Activated T-cell treated with anti-CD3 and anti-CD28 coated beads, Interleukin-2, amount 50 U/mL, for 72 hours (primary cell): Measurements from ENCODE around the gene ZBTB42. TPM values are rescaled to one million over a fixed set of nuclear protein-coding genes. Genes with fewer than 3 reads are reported as not detected.
A peak's percentile ranks its signal among the peaks of the same experiment; 100 is the strongest.
"Not testable (repeated sequence)": the region's sequence is repeated elsewhere in the genome, so short reads cannot be mapped to it uniquely, and the experiment has no call there.

ENCODE experiments used
- ATAC-seq, 2 donors: fragments of 150-1000 bp; cut with Tn5 transposase; replicated peaks in 1 of 2; 2 replicates each; pipeline ENCODE4 v1.10.0; 2021; ENCODE audit warnings: moderate library complexity in 2 of 2, mild to moderate bottlenecking in 1 of 2
- DNase-seq, 2 donors: peaks; one replicate each; pipeline ENCODE4 v3.0.0; 2021 to 2022; ENCODE audit warnings: mixed read lengths in 1 of 2
- H3K27ac Mint-ChIP-seq: one replicate; pipeline ENCODE4 v1.8.0; 2022; ENCODE audit warnings: mild to moderate bottlenecking, moderate library complexity, mixed read lengths
- H3K27me3 Mint-ChIP-seq: one replicate; pipeline ENCODE4 v1.8.0; 2022; ENCODE audit warnings: low read depth, mixed read lengths
- H3K36me3 Mint-ChIP-seq, 2 donors: one replicate each; pipeline ENCODE4 v1.8.0; 2022; ENCODE audit warnings: mixed read lengths in 2 of 2, mild to moderate bottlenecking in 1 of 2; ENCODE audit not compliant: insufficient read depth in 2 of 2
- H3K4me1 Mint-ChIP-seq: one replicate; pipeline ENCODE4 v1.8.0; 2022; ENCODE audit warnings: low read depth, mixed read lengths
- H3K4me3 Mint-ChIP-seq, 2 donors: one replicate each; pipeline ENCODE4 v1.8.0; 2022; ENCODE audit warnings: mild to moderate bottlenecking in 2 of 2, mixed read lengths in 2 of 2, moderate library complexity in 2 of 2
- H3K9me3 Mint-ChIP-seq, 2 donors: one replicate each; pipeline ENCODE4 v1.8.0; 2022; ENCODE audit warnings: mixed read lengths in 2 of 2
- total RNA-seq, 2 donors: library from RNA; stranded (reverse); gene quantifications; one replicate each; pipeline ENCODE4 v1.2.3, GENCODE V29; 2022

The ZBTB42 gene
- total RNA-seq, 2 donors from 2014 or later = 2.5 to 3.0 TPM

DNA sequence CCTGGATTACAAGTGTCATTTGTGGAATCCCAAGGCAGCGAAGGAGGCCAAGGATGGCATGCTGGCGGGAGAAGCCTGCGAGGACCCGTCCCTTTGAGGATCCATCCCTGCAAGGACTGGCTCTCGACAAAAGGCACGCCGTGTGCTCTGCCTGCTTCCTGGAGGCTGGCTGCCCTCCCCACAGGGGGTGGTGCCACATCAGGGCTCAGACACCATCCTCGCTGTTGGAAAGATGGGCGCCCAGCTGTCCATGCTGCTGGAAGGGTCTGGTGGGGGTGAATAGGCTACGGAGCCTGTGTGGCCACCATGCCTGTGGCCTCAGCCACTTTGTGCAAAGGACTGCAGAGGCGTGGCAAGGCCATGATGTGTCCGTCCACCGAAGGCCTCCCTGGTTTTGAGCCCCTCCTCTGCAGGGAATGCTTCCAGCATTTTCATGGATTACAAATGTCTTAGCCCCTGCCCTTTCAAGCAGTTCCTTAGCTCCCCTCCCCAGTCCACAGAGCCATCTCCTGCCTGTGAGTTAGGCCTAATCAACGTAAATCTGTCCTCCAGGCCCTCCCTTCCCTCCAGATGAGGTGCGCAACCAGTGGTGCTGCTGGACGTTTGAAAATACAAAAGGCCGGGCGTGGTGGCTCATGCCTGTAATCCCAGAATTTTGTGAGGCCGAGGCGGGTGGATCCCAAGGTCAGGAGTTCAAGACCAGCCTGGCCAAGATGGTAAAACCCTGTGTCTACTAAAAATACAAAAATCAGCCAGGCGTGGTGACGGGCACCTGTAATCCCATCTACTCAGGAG is 22.1 kb downstream of the ZBTB42 start:
- Mint-ChIP-seq H3K4me1 (peaks cover 21% of the 10 kb centered on the region), H3K36me3 (peaks cover 5 to 8% of the 10 kb centered on the region in 2 donors), H3K4me3 (no peak overlapping the region), H3K9me3 (peaks cover 6 to 7% of the 10 kb centered on the region in 2 donors), H3K27me3 (peaks cover 20% of the 10 kb centered on the region), H3K27ac (no peak overlapping the region)
- no peak for ATAC-seq
- DNase-seq = no peak

DNA sequence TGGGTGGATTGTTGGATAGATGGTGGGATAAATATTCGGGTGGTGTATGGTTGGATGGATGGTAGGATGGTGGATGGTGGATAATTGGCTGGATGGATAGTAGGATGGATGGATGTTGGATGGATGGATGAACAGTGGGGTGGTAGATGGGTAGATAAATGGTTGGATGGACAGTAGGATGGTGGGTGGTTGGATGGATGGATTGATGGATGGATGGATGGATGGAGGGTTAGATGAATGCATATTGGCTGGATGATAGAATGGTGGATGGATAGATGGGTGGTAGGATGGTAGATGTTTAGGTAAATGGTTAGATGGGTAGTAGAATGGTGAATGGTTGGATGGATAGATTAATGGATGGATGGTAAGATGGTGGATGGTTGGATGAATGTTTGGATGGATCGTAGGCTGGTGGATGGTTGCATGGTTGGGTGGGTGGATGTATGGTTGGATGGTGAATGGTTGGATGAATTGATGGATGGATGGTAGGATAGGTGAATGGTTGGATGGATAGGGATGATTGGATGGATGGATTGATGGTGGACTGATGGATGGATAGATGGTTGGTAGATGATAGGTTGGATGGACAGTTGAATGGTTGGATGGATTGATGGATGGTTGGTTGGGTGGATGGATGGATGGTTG is 23.6 kb downstream of the ZBTB42 start:
- Mint-ChIP-seq H3K4me3 (peak overlapping the region; percentile 89 to 91), H3K9me3 (peaks cover 6 to 7% of the 10 kb centered on the region in 2 donors), H3K36me3 (peaks cover 5 to 8% of the 10 kb centered on the region in 2 donors), H3K27ac (no peak overlapping the region), H3K4me1 (peaks cover 15% of the 10 kb centered on the region), H3K27me3 (peaks cover 20% of the 10 kb centered on the region)
- ATAC-seq (no peak), DNase-seq (no peak)

DNA sequence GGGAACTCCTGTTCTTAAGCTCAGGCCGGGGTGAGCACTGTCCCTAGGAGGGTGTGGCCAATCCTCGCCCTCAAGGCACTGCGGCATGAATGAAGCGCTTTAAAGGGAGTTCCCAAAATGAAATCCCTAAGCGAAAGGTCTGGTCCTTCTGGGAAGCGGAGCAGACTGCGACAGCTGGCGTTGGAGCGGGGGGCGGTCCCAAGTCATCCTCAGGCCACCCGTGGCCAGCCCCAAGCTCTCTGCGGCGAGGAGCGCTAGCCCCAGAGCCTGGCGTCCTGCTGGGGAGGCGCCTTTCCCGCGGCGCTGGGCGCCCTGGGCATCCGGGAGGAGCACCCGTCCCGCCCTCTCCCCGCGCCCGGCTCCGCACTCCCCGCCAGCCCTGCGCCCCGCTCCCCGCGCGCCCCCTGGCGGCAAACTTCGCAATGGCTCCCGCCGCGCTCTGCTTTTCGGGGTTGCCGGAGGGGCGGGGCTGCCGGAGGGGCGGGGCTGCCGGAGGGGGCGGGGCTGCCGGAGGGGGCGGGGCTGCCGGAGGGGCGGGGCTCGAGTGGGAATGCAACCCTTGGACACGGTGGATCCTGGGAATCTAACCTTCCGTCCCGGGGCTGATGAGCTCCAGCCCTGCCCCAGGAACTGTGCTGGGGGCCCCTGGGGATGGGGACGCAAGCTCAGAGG is 25.4 kb downstream of the ZBTB42 start:
- peaks cover 6 to 7% of the 10 kb centered on the region in 2 donors for H3K9me3 Mint-ChIP-seq
- peaks cover 5 to 8% of the 10 kb centered on the region in 2 donors for H3K36me3 Mint-ChIP-seq
- peak; percentile 95 to 98 for DNase-seq
- peak overlapping the region; percentile 89 to 91 for H3K4me3 Mint-ChIP-seq
- no peak overlapping the region for H3K27ac Mint-ChIP-seq
- peak; percentile 90 to 91 for ATAC-seq
- H3K4me1 Mint-ChIP-seq = peaks cover 15% of the 10 kb centered on the region
- H3K27me3 Mint-ChIP-seq = peaks cover 20% of the 10 kb centered on the region

DNA sequence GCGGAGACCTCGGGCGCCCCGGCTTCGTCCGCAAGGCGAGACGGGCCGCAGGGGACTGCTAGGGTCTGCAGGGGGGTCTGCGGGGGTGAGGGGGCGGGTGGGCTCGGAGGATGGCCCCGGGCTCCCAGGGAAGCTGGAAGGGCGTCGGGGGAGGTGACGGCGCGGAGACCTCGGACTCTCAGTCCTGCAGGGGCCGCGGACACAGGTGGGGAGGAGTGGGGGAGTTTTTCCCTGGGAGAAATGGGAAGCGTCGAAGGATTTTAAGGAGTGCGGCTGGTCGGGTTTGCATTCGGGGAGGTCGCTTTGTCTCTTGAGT is 25.9 kb downstream of the ZBTB42 start:
- peaks cover 15% of the 10 kb centered on the region for H3K4me1 Mint-ChIP-seq
- peaks cover 20% of the 10 kb centered on the region for H3K27me3 Mint-ChIP-seq
- H3K9me3 Mint-ChIP-seq = peaks cover 6 to 7% of the 10 kb centered on the region in 2 donors
- ATAC-seq (no peak), DNase-seq (no peak)
- H3K36me3 Mint-ChIP-seq = peaks cover 5 to 8% of the 10 kb centered on the region in 2 donors
- H3K27ac Mint-ChIP-seq = no peak overlapping the region
- H3K4me3 Mint-ChIP-seq = peak overlapping the region; percentile 70 to 79

DNA sequence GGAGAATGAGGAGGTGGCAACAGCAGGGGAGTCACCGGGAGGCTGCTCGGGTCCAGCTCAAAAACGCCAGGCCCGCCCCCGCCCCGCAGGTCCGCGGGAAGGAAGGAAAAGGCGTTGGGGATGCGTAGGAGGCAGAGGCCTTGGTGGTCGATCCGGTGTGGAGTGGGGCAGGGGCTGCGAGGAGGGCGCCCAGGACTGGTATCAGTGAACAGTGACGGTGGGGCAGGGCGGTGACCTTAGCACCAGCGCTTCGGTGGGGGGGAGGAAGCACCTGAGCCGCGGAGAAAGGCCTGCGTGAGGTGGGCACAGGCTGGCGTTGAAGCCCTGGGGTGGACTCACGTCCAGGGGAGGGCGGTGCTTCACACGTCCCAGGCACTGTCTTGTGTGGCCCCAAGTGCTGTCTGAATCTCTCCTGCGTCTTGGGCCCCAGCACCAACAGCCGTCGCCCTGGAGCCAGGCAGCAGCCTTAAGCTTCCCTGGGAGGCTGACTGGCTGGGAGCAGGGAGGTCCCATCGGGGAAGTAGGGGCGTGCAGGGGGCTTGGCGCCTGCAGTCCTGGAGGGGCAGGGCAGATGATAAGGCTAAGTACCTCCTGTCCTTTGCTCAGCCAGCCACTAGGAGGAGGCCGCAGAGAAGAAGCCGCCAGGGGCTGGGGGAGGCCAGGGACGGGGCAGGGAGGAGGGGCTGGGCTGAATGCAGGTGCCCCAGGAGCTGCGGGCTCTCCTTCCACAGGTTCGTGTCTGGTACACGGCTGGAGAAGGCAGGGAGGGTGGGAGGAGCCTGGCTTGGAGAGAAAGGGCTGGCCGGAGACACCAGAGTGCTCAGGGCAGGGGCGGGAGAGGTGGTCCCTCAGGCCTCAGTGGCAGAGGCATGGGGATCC is 26.5 kb downstream of the ZBTB42 start:
- Mint-ChIP-seq H3K9me3 (peaks cover 6 to 7% of the 10 kb centered on the region in 2 donors), H3K27ac (no peak overlapping the region), H3K4me1 (peaks cover 15% of the 10 kb centered on the region), H3K4me3 (peak overlapping the region; percentile 70 to 79), H3K36me3 (peaks cover 5 to 8% of the 10 kb centered on the region in 2 donors), H3K27me3 (peaks cover 20% of the 10 kb centered on the region)
- ATAC-seq (peak; percentile 72 to 81), DNase-seq (peak; percentile 60 to 78)

DNA sequence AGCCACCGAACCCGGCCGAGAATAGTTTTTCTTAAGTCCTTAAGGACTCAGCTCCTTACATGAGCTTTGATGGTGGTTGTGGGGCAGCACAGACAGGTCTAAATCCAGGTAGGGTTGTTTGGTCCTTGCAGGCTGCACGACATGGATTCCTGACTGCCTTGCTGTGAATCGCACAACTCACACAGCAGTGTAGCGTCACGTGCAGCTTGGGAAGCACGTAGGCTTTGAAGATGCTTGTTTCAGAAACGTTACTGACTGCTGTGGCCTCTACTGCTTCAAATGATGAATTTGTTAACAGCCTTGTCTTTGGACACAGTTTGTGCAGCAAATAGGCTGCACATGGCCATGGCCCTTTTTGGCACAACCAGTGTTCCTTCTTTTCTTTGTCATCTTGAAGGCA is 29.9 kb downstream of the ZBTB42 start:
- ATAC-seq = no peak
- Mint-ChIP-seq H3K27me3 (peaks cover under 1% of the 10 kb centered on the region), H3K36me3 (no peaks in the 10 kb centered on the region), H3K27ac (no peak overlapping the region), H3K9me3 (no peaks in the 10 kb centered on the region), H3K4me3 (no peak overlapping the region), H3K4me1 (peaks cover 10% of the 10 kb centered on the region)
- DNase-seq = no peak

DNA sequence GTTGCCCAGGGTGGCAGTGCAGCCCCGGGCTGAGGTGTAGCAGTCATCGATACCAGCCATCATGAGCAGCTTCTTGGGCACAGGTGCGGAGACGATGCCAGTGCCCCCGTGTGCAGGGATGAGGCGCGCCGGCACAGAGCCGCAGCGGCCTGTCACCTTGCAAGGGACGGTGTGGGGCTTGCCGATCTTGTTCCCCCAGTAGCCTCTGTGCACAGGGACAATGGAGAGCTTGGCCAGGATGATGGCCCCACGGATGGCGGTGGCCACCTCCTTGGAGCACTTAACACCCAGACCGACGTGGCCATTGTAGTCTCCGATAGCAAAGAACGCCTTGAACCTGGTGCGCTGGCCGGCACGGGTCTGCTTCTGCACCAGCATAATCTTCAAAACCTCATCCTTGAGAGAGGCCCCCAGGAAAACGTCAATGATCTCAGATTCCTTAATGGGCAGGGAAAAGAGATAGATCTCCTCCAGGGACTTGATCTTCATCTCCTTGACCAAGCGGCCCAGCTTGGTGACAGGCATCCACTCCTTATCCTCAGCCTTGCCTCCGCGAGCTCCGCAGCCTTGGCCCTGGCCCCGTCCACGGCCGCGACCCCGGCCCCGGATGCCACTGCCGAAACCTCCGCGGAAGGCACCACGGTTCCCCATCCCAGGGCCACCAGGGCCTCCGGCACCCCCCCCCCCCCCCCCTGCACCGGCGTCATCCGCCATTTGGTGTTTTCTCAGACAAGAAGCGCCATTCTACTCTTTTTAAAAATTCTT is 35.5 kb downstream of the ZBTB42 start:
- not testable (repeated sequence) for DNase-seq, H3K36me3 Mint-ChIP-seq, H3K9me3 Mint-ChIP-seq, H3K27ac Mint-ChIP-seq, H3K4me3 Mint-ChIP-seq, H3K4me1 Mint-ChIP-seq, ATAC-seq, H3K27me3 Mint-ChIP-seq

DNA sequence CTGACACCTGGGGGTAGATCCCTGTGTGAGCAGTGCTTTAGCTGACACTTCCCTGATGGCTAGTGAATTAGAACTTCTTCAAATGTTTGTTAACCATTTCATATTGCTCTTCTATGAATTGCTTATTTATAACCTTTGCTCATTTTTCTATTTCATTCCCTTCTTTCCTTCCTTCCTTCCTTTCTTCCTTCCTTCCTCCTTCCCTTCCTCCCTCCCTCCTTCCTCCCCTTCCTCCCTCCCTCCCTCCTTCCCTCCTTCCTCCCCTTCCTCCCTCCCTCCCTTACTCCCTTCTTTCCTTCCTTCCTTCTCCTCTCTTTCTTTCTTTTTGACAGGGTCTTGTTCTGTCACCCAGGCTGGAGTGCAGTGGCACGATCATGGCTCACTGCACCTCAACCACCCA is 40.8 kb downstream of the ZBTB42 start:
- Mint-ChIP-seq H3K27ac (no peak overlapping the region), H3K27me3 (peaks cover 49% of the 10 kb centered on the region), H3K4me1 (peaks cover 5% of the 10 kb centered on the region), H3K9me3 (no peaks in the 10 kb centered on the region), H3K4me3 (no peak overlapping the region), H3K36me3 (no peaks in the 10 kb centered on the region)
- no peak for DNase-seq
- no peak for ATAC-seq

DNA sequence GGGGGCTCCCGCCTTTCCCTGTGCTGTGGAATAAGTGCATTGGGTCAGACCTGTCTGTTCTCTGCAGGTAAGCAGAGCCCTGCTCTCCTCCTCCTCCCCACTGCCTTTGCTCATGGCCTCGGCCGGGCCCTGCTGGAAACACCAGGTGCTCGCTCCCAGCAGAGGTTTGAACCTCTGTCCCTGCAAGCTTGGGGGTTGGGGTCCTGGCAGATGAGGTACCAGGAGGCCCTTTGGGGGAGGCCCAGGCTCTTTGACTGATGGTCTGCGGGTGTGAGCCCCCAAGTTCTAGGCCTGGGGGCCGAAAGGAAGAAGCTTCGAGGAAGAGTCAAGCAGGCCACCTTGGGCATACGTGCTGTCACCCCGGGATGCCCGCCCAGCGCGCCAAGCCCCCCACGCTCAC is 42.1 kb downstream of the ZBTB42 start:
- ATAC-seq (no peak), DNase-seq (no peak)
- H3K4me3 Mint-ChIP-seq = no peak overlapping the region
- H3K27me3 Mint-ChIP-seq = peaks cover 52% of the 10 kb centered on the region
- no peaks in the 10 kb centered on the region for H3K9me3 Mint-ChIP-seq
- no peak overlapping the region for H3K27ac Mint-ChIP-seq
- H3K36me3 Mint-ChIP-seq = no peaks in the 10 kb centered on the region
- H3K4me1 Mint-ChIP-seq = peaks cover 5% of the 10 kb centered on the region

DNA sequence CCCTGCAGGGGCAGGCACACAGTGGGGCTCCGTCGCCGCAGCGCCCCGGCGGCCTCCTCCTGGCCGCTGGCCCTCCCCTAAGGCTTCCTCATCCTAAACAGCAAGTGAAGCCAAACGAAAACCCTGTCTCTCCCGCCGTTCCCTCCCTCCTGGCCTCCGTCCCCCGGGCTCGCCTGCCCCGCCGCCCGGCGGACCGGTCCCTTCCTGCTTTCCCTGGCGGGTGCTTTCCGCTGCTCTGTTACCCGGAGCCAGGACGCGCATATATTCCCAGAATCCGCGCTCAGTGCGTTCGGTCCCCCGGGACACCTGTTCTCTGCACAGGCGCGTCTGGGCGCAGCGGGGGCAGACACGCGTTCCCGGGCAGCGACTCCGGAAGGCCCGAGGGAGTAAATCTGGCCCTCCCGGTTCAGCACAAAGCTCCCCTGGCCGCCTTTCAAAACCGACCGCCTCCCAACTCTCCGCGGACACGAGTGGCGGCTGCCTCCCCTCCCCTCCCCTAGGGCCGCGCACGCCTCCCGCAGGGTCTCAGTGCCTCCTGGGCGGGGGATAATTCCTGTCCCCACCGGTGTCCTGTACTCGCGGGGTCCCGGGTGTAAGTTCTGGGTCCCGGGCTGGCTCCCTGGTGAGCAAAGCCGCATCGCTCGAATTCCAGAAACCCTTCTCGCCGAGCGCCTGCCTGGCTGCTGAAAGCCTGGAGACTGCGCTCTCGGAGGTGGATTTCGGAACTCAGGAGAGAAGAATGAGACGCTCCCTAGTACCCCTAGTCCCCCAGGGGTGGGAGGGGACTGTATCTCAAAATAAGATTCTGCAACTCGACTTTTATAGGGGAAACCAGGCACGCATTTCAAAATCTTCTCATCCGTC is 42.8 kb downstream of the ZBTB42 start:
- DNase-seq (no peak), ATAC-seq (peak in 1 of 2 donors; percentile 48)
- Mint-ChIP-seq H3K9me3 (no peaks in the 10 kb centered on the region), H3K36me3 (no peaks in the 10 kb centered on the region), H3K27ac (no peak overlapping the region), H3K27me3 (peaks cover 52% of the 10 kb centered on the region), H3K4me1 (peaks cover 5% of the 10 kb centered on the region), H3K4me3 (peak overlapping the region; percentile 71 to 90)

DNA sequence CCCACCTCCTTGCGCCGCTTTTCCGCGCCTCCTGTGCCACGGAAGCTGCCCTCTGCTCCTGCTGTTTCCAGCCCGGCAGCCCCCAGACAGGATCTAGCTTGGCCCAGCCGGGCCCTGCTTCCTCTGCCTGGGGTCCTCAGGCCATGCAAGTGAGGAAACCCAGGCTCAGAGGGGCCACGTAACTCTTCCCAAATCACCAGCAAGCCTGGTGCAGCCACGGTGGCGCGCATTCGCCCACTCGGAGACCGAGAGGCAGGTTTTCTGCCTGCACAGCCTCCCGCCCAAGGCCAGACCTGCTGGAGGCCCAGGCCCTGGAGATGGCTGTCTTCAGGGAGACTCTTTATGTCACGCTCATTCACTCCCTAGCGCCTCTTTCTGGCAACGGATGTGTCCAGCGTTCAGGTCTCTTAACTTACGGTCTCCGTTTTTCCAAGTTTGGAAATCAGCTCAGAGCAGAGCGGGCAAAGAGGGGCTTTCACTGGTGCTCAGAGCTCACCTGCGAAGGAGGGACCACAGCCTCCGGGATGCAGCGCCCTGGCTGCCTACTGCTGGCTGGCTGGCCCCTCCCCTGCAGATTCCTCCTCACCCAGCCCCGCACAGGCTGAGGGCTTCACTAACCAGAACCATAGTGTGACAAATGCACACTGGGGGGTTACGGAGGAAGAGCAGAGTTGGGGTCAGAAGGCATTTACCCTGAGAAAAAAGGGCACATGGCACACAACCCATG is 43.6 kb downstream of the ZBTB42 start:
- H3K4me1 Mint-ChIP-seq = peaks cover 5% of the 10 kb centered on the region
- H3K27ac Mint-ChIP-seq = peak overlapping the region; percentile 15
- peak overlapping the region; percentile 71 to 90 for H3K4me3 Mint-ChIP-seq
- peaks cover 52% of the 10 kb centered on the region for H3K27me3 Mint-ChIP-seq
- DNase-seq = no peak
- H3K36me3 Mint-ChIP-seq = no peaks in the 10 kb centered on the region
- no peak for ATAC-seq
- no peaks in the 10 kb centered on the region for H3K9me3 Mint-ChIP-seq
